SK-N-SH treated with all-trans-retinoic acid at 6 μM for 48 hours (cell line): ENCODE data around the gene NFIA.

ENCODE experiments used
- ATAC-seq: fragments of 200-7000 bp; cut with Tn5 transposase; 3 replicates; pipeline ENCODE4 v1.9.1; 2020; ENCODE audit warnings: mild to moderate bottlenecking, moderate library complexity
- ARNTL ChIP-seq: fragments of 450-650 bp; formaldehyde crosslinking; IDR thresholded peaks from 2 replicates; pipeline ENCODE4 v1.5.0; 2020; ENCODE audit warnings: low read depth, mild to moderate bottlenecking, moderate library complexity, borderline replicate concordance
- CSDC2 ChIP-seq: fragments of 250-450 bp; sonication (Bioruptor Pico); IDR thresholded peaks from 2 replicates; pipeline ENCODE4 v1.5.0; 2020; ENCODE audit warnings: mild to moderate bottlenecking, moderate library complexity
- ESRRG ChIP-seq: fragments of 250-450 bp; sonication (Bioruptor Pico); IDR thresholded peaks from 2 replicates; pipeline ENCODE4 v1.6.1; 2021; ENCODE audit warnings: mild to moderate bottlenecking
- GLIS3 ChIP-seq: fragments of 250-450 bp; sonication (Bioruptor Pico); IDR thresholded peaks from 2 replicates; pipeline ENCODE4 v1.5.0; 2020; ENCODE audit warnings: mild to moderate bottlenecking, moderate library complexity
- ISL1 ChIP-seq: fragments of 250-450 bp; sonication (Bioruptor Pico); IDR thresholded peaks from 2 replicates; pipeline ENCODE4 v2.1.2; 2022; ENCODE audit warnings: mild to moderate bottlenecking, moderate library complexity
- OSR1 ChIP-seq: fragments of 250-450 bp; sonication (Bioruptor Pico); IDR thresholded peaks from 2 replicates; pipeline ENCODE4 v1.8.0; 2022; ENCODE audit warnings: moderate library complexity, mild to moderate bottlenecking, inconsistent platforms
- PPARA ChIP-seq: fragments of 250-450 bp; sonication (Bioruptor Pico); IDR thresholded peaks from 2 replicates; pipeline ENCODE4 v1.5.0; 2020; ENCODE audit warnings: mild to moderate bottlenecking, borderline replicate concordance
- RARB ChIP-seq: fragments of 250-450 bp; sonication (Bioruptor Pico); IDR thresholded peaks from 2 replicates; pipeline ENCODE4 v1.8.0; 2021; ENCODE audit warnings: mild to moderate bottlenecking, moderate library complexity
- SNAI2 ChIP-seq: fragments of 250-450 bp; sonication (Bioruptor Pico); IDR thresholded peaks from 2 replicates; pipeline ENCODE4 v1.5.0; 2020; ENCODE audit warnings: mild to moderate bottlenecking, moderate library complexity
- TCF4 ChIP-seq: fragments of 250-450 bp; sonication (Bioruptor Pico); IDR thresholded peaks from 2 replicates; pipeline ENCODE4 v1.8.0; 2021; ENCODE audit warnings: mild to moderate bottlenecking, moderate library complexity, borderline replicate concordance
- TOX ChIP-seq: fragments of 250-450 bp; sonication (Bioruptor Pico); IDR thresholded peaks from 2 replicates; pipeline ENCODE4 v1.8.0; 2021; ENCODE audit warnings: mild to moderate bottlenecking, moderate library complexity, borderline replicate concordance
- ZC3H10 ChIP-seq: fragments of 250-450 bp; sonication (Bioruptor Pico); IDR thresholded peaks from 2 replicates; pipeline ENCODE4 v1.5.1; 2021; ENCODE audit warnings: mild to moderate bottlenecking, moderate library complexity
- ZFP3 ChIP-seq: fragments of 250-450 bp; sonication (Bioruptor Pico); IDR thresholded peaks from 2 replicates; pipeline ENCODE4 v1.5.0; 2020; ENCODE audit warnings: mild to moderate bottlenecking, moderate library complexity
- ZFP30 ChIP-seq: fragments of 450-650 bp; formaldehyde crosslinking; IDR thresholded peaks from 2 replicates; pipeline ENCODE4 v1.5.0; 2022; ENCODE audit warnings: mild to moderate bottlenecking, moderate library complexity
- ZNF565 ChIP-seq: fragments of 450-650 bp; formaldehyde crosslinking; conservative IDR thresholded peaks from 2 replicates; pipeline ENCODE4 v1.5.0; 2020; ENCODE audit warnings: low read depth, mild to moderate bottlenecking, moderate library complexity
- ZNF70 ChIP-seq: fragments of 450-650 bp; formaldehyde crosslinking; IDR thresholded peaks from 2 replicates; pipeline ENCODE4 v1.5.0; 2020; ENCODE audit warnings: mild to moderate bottlenecking, moderate library complexity
- TF ChIP-seq, protein P1 (sequence below): fragments of 250-450 bp; sonication (Bioruptor Pico); IDR thresholded peaks from 2 replicates; pipeline ENCODE4 v1.8.0; 2020; ENCODE audit warnings: mild to moderate bottlenecking, moderate library complexity, borderline replicate concordance
- TF ChIP-seq, protein P2 (sequence below): fragments of 250-450 bp; sonication (Bioruptor Pico); IDR thresholded peaks from 2 replicates; pipeline ENCODE4 v1.5.1; 2020; ENCODE audit warnings: low read depth, mild to moderate bottlenecking, moderate library complexity
- TF ChIP-seq, protein P3 (sequence below): fragments of 250-450 bp; sonication (Bioruptor Pico); IDR thresholded peaks from 2 replicates; pipeline ENCODE4 v1.5.0; 2020; ENCODE audit warnings: mild to moderate bottlenecking, moderate library complexity
- TF ChIP-seq, protein P4 (sequence below): fragments of 250-450 bp; sonication (Bioruptor Pico); IDR thresholded peaks from 2 replicates; pipeline ENCODE4 v1.8.0; 2021; ENCODE audit warnings: low read depth, mild to moderate bottlenecking, moderate library complexity, borderline replicate concordance
- TF ChIP-seq, protein P5 (sequence below): fragments of 250-450 bp; sonication (Bioruptor Pico); IDR thresholded peaks from 2 replicates; pipeline ENCODE4 v1.5.1; 2021; ENCODE audit warnings: mild to moderate bottlenecking, moderate library complexity

NFIA gene

DNA sequence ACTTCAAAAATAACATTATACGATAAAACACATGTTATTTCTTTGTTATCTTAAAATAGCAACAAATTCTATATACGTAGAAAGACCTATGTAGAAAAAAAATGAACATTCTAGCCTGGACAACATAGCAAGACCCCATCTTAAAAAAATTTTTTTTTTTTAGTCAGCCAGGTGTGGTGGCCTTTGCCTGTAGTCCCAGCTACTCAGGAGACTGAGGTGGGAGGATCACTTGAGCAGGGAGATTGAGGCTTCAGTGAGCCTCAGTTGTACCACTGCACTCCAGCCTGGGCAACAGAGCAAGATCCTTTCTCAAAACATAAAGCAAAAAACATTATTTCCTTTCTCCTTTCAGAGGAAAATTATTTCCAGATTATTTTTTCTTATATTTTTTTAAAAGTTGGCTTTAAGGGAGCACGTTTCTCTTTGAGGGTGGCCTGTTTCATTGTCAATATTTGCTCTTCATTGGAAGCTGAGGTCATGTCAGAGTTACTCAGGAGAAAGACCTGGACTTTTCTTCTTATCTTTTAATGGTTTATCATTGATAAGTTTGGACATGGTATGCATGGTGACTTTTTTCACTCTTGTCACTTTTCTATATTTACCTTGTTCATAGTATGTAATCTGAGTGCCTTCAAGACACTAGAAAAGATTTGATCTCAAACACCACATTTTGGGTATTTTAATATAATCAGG lies 32.0 kb downstream of the NFIA start:
- no peak for TF ChIP-seq CSDC2
- TF ChIP-seq ZNF565 (CRISPR knock-in tag) = no peak
- TF ChIP-seq, protein P1, sequence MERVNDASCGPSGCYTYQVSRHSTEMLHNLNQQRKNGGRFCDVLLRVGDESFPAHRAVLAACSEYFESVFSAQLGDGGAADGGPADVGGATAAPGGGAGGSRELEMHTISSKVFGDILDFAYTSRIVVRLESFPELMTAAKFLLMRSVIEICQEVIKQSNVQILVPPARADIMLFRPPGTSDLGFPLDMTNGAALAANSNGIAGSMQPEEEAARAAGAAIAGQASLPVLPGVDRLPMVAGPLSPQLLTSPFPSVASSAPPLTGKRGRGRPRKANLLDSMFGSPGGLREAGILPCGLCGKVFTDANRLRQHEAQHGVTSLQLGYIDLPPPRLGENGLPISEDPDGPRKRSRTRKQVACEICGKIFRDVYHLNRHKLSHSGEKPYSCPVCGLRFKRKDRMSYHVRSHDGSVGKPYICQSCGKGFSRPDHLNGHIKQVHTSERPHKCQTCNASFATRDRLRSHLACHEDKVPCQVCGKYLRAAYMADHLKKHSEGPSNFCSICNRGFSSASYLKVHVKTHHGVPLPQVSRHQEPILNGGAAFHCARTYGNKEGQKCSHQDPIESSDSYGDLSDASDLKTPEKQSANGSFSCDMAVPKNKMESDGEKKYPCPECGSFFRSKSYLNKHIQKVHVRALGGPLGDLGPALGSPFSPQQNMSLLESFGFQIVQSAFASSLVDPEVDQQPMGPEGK (CRISPR knock-in tag) = no peak
- ATAC-seq = no peak

DNA sequence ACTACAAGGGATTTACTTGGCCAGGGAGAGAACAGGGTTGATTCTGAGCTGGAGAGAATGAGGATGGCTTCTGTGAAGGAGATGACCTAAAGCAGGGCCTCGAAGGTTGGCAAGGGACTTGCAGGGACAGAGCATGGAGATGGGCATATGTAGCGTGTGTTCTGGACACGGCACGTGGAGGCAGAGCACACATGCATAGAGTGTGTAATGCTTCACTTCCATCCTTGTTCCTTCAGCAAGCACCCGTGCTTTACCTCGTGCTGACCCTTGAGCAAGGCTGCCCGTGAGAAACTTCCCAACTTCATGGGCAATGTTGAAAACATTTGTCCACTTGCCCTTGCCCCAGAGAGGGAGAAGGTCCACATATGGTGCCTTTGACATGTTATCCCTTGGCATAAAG lies 33.1 kb downstream of the NFIA start:
- no peak for TF ChIP-seq PPARA
- ATAC-seq = no peak

DNA sequence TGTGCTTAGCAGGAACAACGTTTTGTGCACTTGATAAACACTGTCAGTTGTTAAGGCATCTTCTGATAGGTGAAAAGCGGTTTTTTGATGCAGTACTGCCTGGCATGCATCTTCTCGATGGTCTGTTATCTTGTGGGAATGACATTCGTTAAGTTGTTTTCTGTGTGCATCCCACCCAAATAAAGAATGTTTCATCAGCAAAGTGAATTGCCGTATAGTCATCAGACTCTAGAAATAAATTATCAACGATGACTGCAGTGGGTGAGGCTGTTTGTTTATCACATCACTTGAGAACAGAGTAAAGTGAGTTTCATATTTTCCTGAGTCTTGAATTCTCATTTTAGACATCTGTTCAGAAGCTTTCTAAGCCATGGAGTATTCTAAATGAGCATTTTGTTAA lies 34.1 kb downstream of the NFIA start:
- no peak for ATAC-seq
- TF ChIP-seq ZC3H10 (CRISPR knock-in tag) (no peak), GLIS3 (CRISPR knock-in tag) (no peak), TOX (no peak), RARB (CRISPR knock-in tag) (no peak), ZNF70 (CRISPR knock-in tag) (no peak), ISL1 (no peak), OSR1 (CRISPR knock-in tag) (no peak), ZNF565 (CRISPR knock-in tag) (no peak), CSDC2 (no peak), TCF4 (CRISPR knock-in tag) (no peak), ARNTL (no peak), ZFP30 (CRISPR knock-in tag) (no peak), ESRRG (no peak), ZFP3 (no peak), SNAI2 (no peak)
- TF ChIP-seq, protein P2, sequence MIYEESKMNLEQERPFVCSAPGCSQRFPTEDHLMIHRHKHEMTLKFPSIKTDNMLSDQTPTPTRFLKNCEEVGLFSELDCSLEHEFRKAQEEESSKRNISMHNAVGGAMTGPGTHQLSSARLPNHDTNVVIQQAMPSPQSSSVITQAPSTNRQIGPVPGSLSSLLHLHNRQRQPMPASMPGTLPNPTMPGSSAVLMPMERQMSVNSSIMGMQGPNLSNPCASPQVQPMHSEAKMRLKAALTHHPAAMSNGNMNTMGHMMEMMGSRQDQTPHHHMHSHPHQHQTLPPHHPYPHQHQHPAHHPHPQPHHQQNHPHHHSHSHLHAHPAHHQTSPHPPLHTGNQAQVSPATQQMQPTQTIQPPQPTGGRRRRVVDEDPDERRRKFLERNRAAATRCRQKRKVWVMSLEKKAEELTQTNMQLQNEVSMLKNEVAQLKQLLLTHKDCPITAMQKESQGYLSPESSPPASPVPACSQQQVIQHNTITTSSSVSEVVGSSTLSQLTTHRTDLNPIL (CRISPR knock-in tag) = no peak
- TF ChIP-seq, protein P1 (CRISPR knock-in tag) = no peak
- TF ChIP-seq, protein P3, sequence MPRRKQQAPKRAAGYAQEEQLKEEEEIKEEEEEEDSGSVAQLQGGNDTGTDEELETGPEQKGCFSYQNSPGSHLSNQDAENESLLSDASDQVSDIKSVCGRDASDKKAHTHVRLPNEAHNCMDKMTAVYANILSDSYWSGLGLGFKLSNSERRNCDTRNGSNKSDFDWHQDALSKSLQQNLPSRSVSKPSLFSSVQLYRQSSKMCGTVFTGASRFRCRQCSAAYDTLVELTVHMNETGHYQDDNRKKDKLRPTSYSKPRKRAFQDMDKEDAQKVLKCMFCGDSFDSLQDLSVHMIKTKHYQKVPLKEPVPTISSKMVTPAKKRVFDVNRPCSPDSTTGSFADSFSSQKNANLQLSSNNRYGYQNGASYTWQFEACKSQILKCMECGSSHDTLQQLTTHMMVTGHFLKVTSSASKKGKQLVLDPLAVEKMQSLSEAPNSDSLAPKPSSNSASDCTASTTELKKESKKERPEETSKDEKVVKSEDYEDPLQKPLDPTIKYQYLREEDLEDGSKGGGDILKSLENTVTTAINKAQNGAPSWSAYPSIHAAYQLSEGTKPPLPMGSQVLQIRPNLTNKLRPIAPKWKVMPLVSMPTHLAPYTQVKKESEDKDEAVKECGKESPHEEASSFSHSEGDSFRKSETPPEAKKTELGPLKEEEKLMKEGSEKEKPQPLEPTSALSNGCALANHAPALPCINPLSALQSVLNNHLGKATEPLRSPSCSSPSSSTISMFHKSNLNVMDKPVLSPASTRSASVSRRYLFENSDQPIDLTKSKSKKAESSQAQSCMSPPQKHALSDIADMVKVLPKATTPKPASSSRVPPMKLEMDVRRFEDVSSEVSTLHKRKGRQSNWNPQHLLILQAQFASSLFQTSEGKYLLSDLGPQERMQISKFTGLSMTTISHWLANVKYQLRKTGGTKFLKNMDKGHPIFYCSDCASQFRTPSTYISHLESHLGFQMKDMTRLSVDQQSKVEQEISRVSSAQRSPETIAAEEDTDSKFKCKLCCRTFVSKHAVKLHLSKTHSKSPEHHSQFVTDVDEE (CRISPR knock-in tag) = no peak
- TF ChIP-seq, protein P4, sequence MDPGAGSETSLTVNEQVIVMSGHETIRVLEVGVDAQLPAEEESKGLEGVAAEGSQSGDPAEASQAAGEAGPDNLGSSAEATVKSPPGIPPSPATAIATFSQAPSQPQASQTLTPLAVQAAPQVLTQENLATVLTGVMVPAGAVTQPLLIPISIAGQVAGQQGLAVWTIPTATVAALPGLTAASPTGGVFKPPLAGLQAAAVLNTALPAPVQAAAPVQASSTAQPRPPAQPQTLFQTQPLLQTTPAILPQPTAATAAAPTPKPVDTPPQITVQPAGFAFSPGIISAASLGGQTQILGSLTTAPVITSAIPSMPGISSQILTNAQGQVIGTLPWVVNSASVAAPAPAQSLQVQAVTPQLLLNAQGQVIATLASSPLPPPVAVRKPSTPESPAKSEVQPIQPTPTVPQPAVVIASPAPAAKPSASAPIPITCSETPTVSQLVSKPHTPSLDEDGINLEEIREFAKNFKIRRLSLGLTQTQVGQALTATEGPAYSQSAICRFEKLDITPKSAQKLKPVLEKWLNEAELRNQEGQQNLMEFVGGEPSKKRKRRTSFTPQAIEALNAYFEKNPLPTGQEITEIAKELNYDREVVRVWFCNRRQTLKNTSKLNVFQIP (CRISPR knock-in tag) = no peak

DNA sequence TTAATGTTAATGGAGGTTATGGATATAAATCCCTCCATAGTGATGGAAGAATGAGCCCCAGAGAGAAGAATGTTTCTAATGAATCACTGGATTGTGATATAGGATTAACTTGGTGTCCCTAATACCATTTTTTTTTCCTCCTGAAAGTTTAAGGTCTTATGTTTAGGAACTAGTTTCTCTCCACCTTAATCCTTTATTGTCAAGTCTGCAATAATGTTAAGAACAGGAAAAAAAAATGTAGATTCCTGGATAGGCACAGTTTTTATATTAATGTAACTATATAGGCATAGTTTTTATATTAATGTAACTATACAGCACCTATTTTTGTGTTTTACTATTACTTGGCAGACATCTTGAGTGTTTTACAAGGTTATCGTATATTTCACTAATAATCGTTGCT lies 34.9 kb downstream of the NFIA start:
- ATAC-seq = no peak
- TF ChIP-seq, protein P3 (CRISPR knock-in tag) = no peak
- TF ChIP-seq SNAI2 (no peak), OSR1 (CRISPR knock-in tag) (no peak), ISL1 (no peak), TCF4 (CRISPR knock-in tag) (no peak)
- TF ChIP-seq, protein P2 (CRISPR knock-in tag) = no peak
- TF ChIP-seq, protein P5, sequence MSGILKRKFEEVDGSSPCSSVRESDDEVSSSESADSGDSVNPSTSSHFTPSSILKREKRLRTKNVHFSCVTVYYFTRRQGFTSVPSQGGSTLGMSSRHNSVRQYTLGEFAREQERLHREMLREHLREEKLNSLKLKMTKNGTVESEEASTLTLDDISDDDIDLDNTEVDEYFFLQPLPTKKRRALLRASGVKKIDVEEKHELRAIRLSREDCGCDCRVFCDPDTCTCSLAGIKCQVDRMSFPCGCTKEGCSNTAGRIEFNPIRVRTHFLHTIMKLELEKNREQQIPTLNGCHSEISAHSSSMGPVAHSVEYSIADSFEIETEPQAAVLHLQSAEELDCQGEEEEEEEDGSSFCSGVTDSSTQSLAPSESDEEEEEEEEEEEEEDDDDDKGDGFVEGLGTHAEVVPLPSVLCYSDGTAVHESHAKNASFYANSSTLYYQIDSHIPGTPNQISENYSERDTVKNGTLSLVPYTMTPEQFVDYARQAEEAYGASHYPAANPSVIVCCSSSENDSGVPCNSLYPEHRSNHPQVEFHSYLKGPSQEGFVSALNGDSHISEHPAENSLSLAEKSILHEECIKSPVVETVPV (CRISPR knock-in tag) = no peak
